IgD-negative memory B cell (primary cell): ENCODE results near the gene SHC1. TPM values are rescaled to one million over a fixed set of nuclear protein-coding genes. Genes with fewer than 3 reads are reported as not detected.

Experiments used
- H3K27ac Mint-ChIP-seq, 3 donors: one replicate each; pipeline ENCODE4 v1.8.0; 2020 to 2022; ENCODE audit warnings: mild to moderate bottlenecking in 3 of 3, mixed read lengths in 3 of 3, moderate library complexity in 1 of 3
- H3K27me3 Mint-ChIP-seq: one replicate; pipeline ENCODE4 v1.8.0; 2021; ENCODE audit warnings: mixed read lengths
- H3K36me3 Mint-ChIP-seq: one replicate; pipeline ENCODE4 v1.8.0; 2020; ENCODE audit warnings: mild to moderate bottlenecking, mixed read lengths
- H3K4me1 Mint-ChIP-seq, 3 donors: one replicate each; pipeline ENCODE4 v1.8.0; 2020 to 2022; ENCODE audit warnings: mixed read lengths in 3 of 3, mild to moderate bottlenecking in 1 of 3
- H3K4me3 Mint-ChIP-seq, 4 donors: one replicate each; pipeline ENCODE4 v1.8.0; 2020 to 2022; ENCODE audit warnings: mild to moderate bottlenecking in 4 of 4, mixed read lengths in 4 of 4, moderate library complexity in 3 of 4
- H3K9me3 Mint-ChIP-seq, 3 donors: one replicate each; pipeline ENCODE4 v1.8.0; 2020 to 2021; ENCODE audit warnings: mixed read lengths in 3 of 3, mild to moderate bottlenecking in 1 of 3
- polyA plus RNA-seq: library from polyadenylated mRNA; unstranded; fragments of 300-500 nt; fragmentation: Illumina TruSeq; gene quantifications from one replicate; pipeline ENCODE4 v1.2.3, GENCODE V29; 2021

The SHC1 gene
- polyA plus RNA-seq, 1 donor from 2014 or later = 35.7 TPM

DNA sequence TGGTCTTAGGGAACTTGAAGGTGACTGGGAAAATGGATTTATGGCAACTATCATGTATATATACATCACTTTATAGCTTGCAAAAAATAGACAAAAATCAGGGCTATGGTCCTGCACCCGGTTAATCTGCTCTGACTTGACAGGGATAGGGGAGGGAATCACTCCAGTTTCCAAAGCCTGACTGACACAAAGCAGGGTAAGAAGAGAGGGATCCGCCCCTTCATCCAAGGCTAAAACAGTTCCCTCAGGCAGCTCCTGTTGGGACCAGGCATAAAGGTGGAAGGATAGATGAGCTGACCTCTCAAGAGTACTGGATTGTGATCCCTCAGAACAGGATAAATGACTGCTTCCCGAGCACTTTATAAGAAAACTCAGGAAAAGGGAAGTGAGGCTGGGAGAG is 16.0 kb downstream of the SHC1 start:
- Mint-ChIP-seq H3K36me3 (peaks cover 9% of the 10 kb centered on the region), H3K4me3 (peak overlapping the region; percentile 96 to 100 (median 97)), H3K27me3 (no peaks in the 10 kb centered on the region), H3K4me1 (peaks cover 42 to 45% (median 44%) of the 10 kb centered on the region in 3 donors), H3K27ac (peak overlapping the region; percentile 99), H3K9me3 (no peaks in the 10 kb centered on the region)

DNA sequence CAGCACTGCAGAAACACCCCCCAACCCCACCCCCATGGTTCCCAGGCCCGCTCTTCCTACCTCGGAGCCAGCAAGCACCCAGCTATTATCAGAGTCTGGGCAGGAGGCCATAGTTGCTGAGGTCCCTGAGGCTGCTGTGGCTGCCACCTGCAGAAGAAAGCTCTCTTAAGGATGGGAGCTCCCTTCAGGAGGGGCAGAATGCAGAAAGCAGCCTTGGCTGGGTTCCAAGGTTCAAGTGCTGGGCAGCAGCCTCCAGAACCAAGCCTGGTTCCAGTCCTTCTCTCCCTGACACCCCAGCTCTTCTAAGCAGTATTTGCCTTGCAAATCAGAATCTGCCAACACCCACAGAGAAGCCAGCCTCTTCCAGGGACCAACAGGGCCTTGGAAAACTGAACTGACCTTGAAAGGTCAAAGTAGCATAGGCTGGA is 16.9 kb downstream of the SHC1 start:
- H3K27ac Mint-ChIP-seq = peak overlapping the region; percentile 99
- H3K27me3 Mint-ChIP-seq = no peaks in the 10 kb centered on the region
- H3K9me3 Mint-ChIP-seq = no peaks in the 10 kb centered on the region
- H3K4me3 Mint-ChIP-seq = peak overlapping the region; percentile 64 to 100 (median 97)
- peaks cover 42 to 47% (median 47%) of the 10 kb centered on the region in 3 donors for H3K4me1 Mint-ChIP-seq
- peaks cover 9% of the 10 kb centered on the region for H3K36me3 Mint-ChIP-seq

DNA sequence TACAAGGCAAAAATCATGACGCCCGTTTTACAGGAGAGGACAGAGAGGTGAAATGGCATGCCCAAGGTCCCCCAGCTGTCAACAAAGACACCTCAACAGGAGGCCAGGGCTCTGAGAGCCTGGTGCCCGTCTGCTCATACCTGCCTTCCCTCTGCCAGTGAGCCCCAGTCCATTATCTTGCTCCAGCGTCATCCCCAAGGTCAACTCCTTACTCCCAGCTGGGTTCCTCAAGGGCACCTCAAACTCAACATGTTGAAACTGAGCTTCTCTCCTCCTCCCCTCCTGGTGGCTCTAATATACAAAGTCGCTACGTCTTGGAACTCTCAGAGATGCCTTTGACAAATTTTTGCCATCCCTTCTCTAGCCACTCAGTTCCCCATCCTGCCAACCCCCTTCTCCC is 17.9 kb downstream of the SHC1 start:
- Mint-ChIP-seq H3K4me1 (peaks cover 42 to 49% (median 49%) of the 10 kb centered on the region in 3 donors), H3K4me3 (peak overlapping the region; percentile 72 to 100 (median 94)), H3K27ac (peak overlapping the region; percentile 90 to 99 (median 99)), H3K27me3 (no peaks in the 10 kb centered on the region), H3K36me3 (peaks cover 9% of the 10 kb centered on the region), H3K9me3 (no peaks in the 10 kb centered on the region)

DNA sequence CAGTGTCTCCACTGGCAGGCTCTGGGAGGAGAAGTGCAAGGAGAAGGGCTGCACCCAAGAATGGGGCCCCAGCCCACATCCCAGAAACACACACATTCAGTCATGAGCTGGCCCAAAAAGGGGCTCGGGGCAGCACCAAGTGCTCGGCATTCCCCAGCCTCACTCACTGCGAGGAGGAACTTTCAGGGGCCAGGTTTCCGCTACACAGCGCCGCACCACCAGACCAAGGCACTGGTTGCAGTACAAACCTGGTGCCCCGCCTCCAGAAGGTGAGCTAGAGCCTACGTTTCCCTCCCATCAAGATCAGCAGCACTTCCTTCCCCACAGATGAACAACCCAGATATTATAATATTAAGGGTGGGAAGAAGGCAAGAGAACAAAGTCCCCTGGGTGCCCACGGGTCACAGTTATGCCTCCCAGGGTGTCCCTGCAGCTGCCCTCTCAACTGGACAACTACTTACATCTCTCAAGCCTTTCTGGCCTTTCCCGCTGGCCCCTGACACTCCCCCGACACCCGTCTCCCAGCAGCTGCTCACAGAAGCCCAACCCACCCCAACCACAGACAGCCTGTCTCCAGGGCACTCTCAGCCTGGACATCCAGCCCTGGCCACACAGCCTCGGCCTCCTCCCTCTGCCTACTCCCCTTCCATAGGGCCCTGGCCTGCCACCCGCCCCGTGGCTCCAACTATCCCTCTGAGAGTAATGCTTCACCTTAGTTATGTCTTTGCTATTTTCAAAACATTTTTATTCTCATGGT is 18.5 kb downstream of the SHC1 start:
- Mint-ChIP-seq H3K27me3 (no peaks in the 10 kb centered on the region), H3K4me1 (peaks cover 42 to 49% (median 49%) of the 10 kb centered on the region in 3 donors), H3K9me3 (no peaks in the 10 kb centered on the region), H3K36me3 (peaks cover 9% of the 10 kb centered on the region), H3K4me3 (peak overlapping the region; percentile 72 to 100 (median 94)), H3K27ac (peak overlapping the region; percentile 90 to 99 (median 99))

DNA sequence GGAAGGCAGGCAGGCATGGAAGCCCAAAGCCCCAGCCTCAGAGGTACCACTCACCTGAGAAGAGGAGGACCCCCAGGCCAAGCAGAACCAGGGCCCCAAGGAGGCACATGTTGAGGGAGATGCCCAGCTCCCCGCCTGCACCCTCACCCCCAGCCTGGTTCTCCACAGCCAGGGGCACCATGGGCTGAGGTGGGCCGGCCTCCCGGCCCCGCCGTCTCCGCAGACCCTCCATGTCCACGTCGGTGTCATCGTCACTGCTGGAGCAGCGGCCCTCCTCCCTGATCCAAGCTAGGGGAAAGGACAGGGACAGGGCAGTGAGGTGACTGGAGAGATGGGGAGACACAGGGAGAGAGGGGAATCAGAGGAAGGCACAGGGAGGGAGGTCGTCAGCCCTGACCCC is 22.5 kb downstream of the SHC1 start:
- H3K27me3 Mint-ChIP-seq = no peaks in the 10 kb centered on the region
- H3K4me1 Mint-ChIP-seq = peaks cover 37 to 46% (median 44%) of the 10 kb centered on the region in 3 donors
- no peaks in the 10 kb centered on the region for H3K9me3 Mint-ChIP-seq
- no peak overlapping the region for H3K4me3 Mint-ChIP-seq
- peaks cover 2% of the 10 kb centered on the region for H3K36me3 Mint-ChIP-seq
- peak overlapping the region in 1 of 3 donors; percentile 63 for H3K27ac Mint-ChIP-seq

DNA sequence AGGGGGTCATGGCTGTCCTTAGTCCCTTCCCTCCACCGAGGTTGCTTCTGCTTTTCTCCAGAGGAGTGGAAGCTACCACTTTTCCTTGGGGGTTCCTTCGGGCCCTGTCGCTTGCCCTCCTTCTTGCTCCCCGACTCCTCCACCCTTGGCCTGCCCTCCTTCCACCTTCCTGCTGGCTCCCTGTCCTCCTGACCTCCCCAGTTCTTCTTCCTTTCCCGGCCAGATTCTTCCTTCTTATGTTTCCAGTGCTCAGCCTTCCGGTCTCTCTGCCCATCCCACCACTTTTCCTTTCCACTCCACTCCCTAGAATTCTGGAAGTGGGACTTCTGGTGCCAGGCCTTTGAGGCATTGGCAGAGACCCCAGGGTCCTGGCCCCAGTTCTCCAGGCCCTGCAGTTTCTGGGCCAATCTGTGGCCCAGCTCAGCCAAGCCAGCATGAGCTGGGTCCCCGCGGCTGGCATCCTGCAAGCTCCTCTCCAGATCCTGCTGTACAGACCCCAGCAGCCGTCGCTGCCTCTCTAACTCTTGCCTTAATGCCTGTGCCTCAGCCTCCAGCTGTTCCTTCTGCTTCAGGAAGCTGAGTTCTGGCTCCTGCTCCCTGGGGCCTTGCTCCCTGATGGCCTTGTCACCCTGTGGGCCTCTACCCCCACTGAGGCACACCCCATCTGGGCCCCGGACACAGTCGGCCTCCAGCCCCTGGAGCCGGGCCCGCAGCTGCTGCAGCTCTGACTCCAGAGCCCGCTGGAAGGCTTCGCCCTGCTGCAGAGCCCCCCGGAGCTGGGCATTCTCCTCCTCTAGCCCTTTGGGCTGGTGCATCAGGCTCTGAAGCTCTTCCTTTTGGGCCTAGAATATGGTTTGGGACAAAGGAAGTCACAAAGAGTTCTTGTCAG is 24.3 kb downstream of the SHC1 start:
- peaks cover 5% of the 10 kb centered on the region for H3K36me3 Mint-ChIP-seq
- H3K4me3 Mint-ChIP-seq = peak overlapping the region in 2 of 4 donors; percentile 30 to 47
- H3K27me3 Mint-ChIP-seq = no peaks in the 10 kb centered on the region
- H3K27ac Mint-ChIP-seq = peak overlapping the region in 2 of 3 donors; percentile 63 to 96
- H3K4me1 Mint-ChIP-seq = peaks cover 34 to 45% (median 42%) of the 10 kb centered on the region in 3 donors
- no peaks in the 10 kb centered on the region for H3K9me3 Mint-ChIP-seq

DNA sequence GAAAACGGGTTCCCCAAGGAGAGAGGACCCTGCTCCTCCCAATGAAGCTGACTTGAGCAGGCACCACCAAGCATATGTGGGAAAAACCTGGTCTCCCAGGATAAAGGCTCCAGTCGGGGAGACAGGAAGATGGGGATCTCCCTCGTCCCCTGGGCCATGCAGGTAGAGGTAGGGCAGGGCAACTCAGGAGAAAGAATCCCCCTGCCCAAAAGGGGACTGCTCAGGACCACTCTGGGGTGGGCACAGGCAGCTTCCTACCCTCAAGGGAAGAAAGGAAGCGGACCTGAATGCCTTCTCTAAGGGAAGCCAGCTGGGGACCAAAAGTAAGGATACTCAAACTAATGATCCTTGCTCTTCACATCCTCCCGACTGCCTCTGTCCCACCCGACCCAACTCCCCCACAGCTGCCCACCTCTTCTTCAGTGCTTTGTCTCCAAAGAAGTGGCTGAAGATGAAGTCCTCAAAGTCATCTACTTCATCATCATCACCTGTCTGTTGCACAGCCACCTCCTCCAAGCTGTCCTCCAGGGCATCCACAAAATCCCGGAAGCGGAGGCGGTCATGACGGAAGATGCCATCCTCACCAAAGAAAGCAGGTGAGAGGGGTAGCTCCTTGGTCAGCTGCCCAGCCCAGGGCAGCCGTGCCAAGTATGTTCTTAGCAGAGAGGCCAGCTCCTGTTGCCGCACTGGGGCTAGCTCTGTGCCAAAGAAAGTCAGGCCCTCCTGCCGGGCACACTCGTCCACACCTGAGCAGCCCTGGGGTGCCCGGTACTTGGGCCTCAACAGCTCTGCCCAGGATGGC is 25.2 kb downstream of the SHC1 start:
- Mint-ChIP-seq H3K27me3 (no peaks in the 10 kb centered on the region), H3K9me3 (no peaks in the 10 kb centered on the region), H3K27ac (peak overlapping the region; percentile 59 to 99 (median 86)), H3K4me1 (peaks cover 43 to 48% (median 48%) of the 10 kb centered on the region in 3 donors), H3K36me3 (peaks cover 4% of the 10 kb centered on the region), H3K4me3 (peak overlapping the region in 3 of 4 donors; percentile 22 to 33 (median 30))

DNA sequence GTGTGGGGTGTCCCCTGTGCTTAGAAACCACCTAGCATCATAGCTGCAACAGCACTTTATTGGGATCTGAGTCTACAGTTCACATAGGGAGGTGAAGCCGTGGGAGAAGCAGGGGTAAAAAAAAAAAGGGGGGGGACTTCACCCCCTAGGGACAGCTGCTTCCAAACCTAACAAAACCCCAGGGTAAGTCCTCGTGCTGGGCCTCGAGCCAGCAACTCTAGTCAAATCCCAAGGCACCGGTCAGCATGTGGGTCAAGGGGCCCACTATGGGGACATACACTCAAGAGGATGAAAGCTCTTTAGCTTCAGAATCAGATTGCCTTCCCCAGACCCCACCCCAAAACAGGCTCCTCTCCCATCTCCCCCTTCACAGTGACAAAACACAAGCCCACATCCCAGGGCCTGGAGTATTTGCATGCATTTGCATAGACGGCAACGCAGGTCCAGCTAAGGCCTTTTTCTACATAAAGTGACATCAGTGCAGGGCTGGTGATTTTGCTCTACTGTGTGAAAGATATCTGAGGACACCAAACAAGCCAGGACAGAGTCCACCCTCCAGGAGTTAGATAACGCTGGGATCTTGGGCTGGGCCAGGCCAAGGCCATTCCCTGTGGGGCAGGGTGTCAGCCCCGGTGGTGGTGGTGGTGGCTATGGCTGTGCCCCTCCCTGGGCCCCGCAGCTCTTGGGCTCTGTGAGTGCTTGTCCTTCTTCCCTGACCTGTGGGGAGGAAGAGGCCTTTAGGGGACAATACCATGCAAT is 26.0 kb downstream of the SHC1 start:
- peaks cover 4% of the 10 kb centered on the region for H3K36me3 Mint-ChIP-seq
- peaks cover 43 to 51% (median 51%) of the 10 kb centered on the region in 3 donors for H3K4me1 Mint-ChIP-seq
- H3K27me3 Mint-ChIP-seq = no peaks in the 10 kb centered on the region
- peak overlapping the region; percentile 64 to 94 (median 86) for H3K4me3 Mint-ChIP-seq
- H3K27ac Mint-ChIP-seq = peak overlapping the region; percentile 92 to 99 (median 96)
- no peaks in the 10 kb centered on the region for H3K9me3 Mint-ChIP-seq

DNA sequence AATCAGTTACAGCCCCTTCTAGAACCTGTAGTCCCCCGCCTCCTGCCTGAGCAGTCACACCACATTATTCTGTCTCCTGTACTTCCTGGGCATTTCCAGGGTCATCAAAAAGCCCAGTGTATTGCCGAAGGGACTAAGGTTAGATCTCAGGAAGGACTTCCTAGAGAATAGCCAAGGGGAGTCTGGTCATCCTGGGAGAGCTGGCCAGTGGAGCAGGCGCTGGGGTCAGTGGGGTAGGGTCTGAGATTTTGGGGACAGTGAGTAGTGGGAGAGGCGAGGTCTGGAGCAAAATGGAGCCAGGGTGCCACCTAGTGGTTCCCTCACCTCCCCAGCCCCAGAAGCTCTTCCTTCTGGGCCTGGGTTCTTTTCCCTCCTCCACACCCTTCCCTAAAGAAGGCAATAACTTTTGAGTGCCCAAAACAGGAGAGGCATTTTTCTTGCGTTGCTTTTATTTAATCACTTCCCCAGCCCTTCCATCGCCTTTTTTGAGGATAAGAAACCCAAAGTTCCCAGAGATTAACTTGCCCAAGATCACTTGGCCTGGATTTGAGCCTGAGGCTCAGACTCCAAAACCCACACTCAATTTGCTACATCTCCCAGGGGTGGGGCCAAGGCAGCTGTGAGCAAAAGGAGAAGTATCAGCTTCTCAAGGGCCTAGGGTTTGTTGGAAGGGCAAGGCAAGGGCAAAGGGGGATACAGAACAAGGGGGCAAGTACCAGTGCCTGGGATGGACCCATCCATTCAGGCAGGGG is 26.7 kb downstream of the SHC1 start:
- peaks cover 43 to 55% (median 54%) of the 10 kb centered on the region in 3 donors for H3K4me1 Mint-ChIP-seq

DNA sequence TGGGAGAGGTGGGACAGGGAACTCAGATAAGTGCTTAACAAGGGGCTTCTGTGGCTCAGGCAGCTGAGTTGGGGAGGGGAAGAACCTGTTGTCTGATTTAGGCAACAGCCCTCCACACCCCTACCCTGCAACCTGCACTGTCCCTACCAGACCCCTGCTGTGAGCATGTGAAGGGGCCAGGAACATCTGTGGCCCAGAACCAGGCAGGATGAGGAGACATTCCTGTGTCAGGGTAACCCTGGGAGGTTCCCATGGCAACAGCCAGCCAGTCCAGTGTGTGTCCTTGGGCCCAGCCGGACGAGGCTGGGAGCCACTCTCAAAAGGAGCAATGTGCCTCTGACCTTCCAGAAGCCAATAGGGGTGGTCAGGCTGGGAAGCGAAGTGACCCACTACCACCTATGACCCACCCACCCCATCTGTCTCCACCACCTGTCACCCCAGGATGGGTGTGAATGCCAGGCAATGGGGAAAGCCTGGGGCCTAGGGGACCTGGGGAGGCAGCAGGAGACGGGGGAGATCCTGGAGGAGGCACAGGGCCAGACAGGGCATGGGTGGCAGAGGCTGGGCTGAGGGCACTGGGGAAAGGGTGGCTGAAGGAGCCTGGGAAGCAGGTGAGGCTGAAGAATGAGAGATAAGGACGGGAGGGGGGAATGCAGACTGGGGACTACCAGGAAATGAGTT is 29.1 kb downstream of the SHC1 start:
- Mint-ChIP-seq H3K27me3 (no peaks in the 10 kb centered on the region), H3K4me3 (peak overlapping the region in 3 of 4 donors; percentile 75 to 94 (median 85)), H3K9me3 (no peaks in the 10 kb centered on the region), H3K36me3 (peaks cover 4% of the 10 kb centered on the region), H3K4me1 (peaks cover 54 to 64% (median 61%) of the 10 kb centered on the region in 3 donors), H3K27ac (peak overlapping the region; percentile 92 to 99 (median 96))

More for the DNA sequence above, 26.7 kb downstream of the SHC1 start:
- no peaks in the 10 kb centered on the region for H3K27me3 Mint-ChIP-seq
- no peaks in the 10 kb centered on the region for H3K9me3 Mint-ChIP-seq
- H3K36me3 Mint-ChIP-seq = peaks cover 4% of the 10 kb centered on the region
- peak overlapping the region; percentile 92 to 99 (median 96) for H3K27ac Mint-ChIP-seq
- H3K4me3 Mint-ChIP-seq = peak overlapping the region; percentile 71 to 94 (median 86)

DNA sequence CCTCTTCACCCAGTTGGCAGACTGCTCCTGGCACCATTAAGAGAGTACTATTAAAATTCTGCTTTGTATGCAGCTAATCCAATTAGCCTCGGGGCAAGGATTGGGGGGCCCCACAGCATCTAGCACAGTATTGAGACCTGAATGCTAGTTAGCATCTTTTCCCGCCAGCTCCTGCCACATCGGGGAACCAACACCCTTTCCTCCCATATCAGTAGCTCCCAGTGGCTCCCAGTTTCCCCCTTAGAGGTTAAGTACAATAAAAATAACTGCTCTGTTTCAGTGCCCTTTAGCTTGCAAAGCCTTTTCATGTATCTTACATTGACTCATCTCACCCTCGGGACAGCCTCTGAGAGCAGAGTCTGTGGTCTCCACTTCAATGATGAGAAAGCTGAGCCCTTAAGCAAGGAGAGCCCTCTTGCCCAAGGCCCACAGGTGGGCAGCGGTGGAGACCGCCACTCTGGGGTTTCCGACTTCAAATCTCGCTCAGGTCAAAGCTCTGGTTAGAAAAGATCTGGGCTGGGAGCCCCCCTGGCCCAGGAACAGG is 29.8 kb downstream of the SHC1 start:
- H3K9me3 Mint-ChIP-seq = no peaks in the 10 kb centered on the region
- peak overlapping the region; percentile 21 to 94 (median 80) for H3K4me3 Mint-ChIP-seq
- H3K27ac Mint-ChIP-seq = peak overlapping the region in 1 of 3 donors; percentile 99
- peaks cover 49 to 65% (median 61%) of the 10 kb centered on the region in 3 donors for H3K4me1 Mint-ChIP-seq
- H3K27me3 Mint-ChIP-seq = no peaks in the 10 kb centered on the region
- H3K36me3 Mint-ChIP-seq = peaks cover 4% of the 10 kb centered on the region

DNA sequence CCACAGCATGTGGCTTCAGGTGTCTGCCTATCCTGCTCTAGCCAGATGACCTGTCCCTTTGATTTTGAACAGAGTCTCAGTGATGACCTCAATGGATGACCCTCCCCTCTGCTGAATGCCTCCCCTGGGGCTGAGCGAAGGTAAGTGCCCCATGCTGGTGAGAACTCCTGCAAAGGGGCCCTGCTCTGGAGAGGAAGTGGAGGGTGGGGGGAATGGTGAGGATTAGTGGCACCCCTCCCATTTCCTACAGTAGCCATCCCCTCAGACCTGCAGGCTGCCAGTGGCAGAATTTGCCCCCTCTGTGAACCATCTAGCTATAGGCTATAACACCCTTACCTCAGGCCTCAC is 30.4 kb downstream of the SHC1 start:
- H3K27ac Mint-ChIP-seq = peak overlapping the region in 1 of 3 donors; percentile 99
- H3K9me3 Mint-ChIP-seq = no peaks in the 10 kb centered on the region
- H3K4me3 Mint-ChIP-seq = peak overlapping the region in 3 of 4 donors; percentile 74 to 94 (median 75)
- no peaks in the 10 kb centered on the region for H3K27me3 Mint-ChIP-seq
- peaks cover 49 to 71% (median 62%) of the 10 kb centered on the region in 3 donors for H3K4me1 Mint-ChIP-seq
- H3K36me3 Mint-ChIP-seq = peaks cover 4% of the 10 kb centered on the region
